Pons (tissue), 1 donor: ENCODE measurements around the gene LDAH.

Experiments used
- DNase-seq: peaks from one replicate; pipeline ENCODE4 v3.0.0-alpha.2; 2016; ENCODE audit warnings: low spot score

Gene LDAH

DNA sequence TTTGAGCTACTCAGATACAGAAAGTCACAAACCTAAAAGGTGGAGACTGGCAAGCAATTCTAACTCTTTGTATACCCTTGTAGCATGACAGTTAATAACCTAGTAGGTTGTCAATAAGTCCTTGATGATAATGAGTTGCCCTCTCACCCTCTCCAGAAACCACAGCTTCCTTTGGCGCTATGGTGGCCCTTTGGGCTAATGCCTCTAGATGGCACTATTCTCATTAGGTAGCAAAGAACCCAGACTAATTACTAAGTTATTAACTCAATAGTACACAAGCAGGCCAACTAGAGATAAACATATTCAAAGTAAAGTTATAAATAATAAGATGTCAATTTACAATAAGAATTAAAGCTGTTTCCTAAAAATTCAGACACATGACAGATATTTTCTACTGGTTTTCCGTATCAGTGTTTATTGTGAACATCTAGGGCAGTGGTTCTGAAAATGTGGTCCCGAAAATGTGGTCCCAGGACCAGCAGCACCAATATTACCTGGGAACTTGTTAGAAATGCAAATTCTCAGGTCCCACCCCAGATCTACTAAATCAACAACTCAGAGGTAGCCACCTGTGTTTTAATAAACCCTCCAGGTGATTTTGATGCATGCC is 41.1 kb downstream of the LDAH start:
- DNase-seq = no peak

DNA sequence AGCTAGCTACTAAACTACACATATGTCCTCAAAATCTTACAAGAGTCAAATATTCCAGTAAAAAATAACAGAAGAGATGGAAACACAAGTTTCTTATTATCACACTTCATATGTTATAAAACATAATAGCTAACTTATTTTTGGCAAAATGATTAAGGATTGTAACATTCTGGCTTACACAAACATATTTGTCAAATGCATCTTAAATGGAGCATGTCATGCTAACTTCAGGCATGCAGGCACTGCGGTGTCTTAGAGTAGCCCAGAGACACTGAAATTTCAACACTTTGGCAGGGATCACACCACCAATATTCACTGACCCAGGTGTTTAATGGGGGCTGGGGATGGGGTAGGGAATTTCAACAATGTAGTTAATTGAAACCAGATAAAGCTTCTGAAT is 51.6 kb downstream of the LDAH start:
- no peak for DNase-seq

DNA sequence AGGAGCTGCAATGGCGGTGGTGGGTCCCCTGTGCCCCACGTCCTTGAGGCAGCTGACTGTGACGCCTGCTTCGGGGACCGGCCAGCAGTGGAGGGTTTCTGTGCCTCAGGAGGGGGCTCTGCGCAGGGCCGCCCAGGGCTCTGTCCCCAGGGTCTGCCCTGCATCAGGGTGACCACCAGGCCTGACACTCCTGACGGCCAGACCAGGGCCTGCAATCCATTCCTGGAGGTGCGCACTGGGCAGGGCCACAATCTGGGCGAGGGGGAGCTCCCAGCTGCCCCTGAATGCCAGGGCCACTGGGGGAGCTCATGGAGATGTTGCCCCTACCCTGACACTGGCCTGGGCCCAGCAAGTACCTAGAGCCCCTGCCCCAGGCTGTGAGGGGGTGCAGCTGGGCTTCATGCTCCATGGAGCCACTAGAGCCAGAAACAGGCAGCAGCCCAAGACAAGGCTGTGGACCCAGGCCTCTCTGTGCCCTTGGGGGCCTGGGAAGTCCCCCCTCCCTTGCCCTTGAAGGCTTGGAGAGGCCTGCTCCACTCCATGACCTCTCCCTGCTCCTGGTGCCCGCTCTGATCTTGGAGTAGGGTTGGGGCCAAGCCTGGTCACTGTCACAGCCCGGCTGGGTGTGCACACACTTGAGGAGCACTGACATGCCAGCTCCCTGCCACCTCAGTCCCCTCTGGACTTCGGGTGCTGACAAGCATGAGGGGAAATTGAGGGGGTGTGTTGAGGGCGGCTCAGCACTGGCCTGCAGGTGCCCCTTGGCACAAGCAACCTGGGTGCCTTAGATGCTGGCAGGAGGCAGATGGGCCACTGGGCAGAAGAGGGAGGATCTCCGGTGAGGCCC is 55.9 kb downstream of the LDAH start:
- no peak for DNase-seq

DNA sequence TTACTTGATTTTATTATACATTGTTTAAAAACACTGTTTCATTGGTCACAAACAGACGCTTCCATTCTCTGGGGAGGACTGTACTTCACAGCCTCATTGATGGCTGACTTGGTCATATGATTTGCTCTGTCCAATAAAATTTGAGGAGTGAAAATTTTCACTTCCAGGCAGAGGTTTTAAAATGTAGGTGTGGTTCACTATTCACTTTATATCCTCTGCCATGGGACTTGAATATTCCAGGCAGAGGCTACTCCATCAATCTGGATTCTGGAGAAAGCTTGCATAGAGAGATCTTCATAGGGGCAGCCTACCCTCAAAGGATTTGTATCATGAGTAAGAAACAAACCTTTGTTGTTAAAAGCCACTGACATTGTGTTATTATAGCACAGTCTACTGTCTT is 56.7 kb downstream of the LDAH start:
- no peak for DNase-seq

DNA sequence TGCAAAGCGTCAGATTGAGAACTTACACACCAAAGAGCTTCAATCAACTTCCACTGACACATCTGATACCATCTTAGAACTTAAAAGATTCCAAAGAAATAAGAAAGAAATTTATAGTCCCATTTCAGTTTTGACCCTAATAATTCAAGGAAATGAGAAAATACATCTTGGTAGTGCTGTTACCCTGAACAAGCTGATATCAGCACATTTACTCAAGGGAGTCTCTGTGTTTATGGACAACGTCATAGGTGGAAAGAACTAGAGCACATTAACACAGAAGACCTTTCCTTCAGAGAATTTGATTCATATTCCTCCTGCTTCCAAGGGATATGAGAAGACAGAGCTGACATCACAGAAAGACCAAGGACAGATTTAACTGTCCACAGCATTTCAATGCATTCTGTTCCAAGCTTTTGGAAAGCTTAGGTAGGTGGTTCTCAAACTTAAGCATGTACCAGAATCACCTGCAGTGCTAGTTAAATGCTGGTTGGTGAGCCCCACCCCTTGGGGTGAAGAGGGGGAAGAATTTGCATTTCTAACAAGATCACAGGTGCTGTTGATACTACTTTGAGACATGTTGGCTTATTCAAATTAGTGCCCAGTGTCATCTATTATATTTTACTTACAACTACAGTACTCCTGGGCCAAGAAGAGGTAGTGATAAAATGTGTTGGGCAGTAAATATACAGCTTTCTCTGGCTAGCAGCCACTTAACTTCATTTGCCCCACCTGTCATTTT is 59.8 kb downstream of the LDAH start:
- no peak for DNase-seq

DNA sequence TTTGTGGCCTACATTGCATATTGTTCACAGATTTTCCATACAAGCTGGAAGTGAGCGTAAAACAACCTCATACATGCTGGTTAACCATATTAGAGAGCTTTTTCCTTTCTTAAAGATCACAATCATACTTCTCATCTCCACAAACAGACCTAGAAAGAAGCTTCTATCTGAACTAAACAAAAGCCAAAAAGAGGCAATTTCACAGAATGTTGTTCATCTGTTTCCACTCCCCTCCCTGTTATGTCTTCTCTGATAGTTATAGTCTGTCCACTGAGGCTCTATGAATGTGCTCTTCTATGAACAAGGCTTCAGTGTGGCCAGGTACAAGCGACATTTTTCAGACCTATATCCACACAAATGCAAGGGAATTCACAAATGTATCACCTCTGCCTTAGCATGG is 63.4 kb downstream of the LDAH start:
- DNase-seq = no peak

DNA sequence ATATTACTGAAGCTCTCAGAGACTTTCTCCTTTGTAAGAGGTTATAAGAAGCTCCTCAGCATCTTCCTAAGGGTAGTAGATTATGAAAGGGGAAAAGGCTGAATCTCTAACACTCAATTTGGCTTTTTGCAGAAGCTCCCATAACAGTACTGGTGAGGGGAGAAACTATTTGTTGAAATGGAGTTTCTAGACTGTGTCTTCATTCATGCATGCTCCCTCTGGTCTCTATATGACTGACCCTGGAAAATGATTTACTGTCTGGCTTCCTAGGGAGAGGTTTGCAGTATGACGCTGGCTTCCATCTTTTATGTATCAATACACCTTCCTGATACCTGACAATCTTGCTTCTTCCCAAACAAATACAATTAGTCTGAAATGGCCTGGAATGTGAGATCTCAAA is 63.9 kb downstream of the LDAH start:
- DNase-seq = no peak

DNA sequence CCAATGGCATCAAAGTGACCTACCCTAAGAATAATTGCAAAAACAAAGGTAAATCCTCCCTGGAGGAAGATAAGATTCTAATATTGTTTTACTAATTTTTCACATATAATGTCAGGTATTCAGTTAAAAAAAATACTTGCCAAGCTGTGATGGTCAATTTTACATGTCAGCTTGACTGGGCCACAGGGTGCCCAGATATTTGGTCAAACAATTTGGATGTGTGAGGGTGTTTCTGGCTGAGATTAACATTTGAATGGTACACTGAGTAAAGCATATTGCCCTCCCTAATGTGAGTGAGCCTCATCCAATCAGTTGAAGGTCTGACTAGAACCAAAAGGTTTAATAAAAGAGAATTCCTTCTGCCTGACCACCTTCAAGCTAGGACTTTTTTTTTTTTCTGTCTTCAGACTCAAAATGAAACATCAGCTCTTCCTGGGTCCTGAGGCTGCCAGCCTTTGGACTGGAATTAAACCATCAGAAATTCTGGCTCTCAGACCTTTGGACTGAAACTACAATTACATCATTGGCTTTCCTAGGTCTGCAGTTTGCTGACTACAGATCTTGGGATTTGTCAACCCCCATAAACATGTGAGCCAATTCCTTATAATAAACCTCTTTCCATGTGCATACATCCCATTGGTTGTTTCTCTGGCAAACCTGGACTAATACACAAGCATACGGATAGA is 65.4 kb downstream of the LDAH start:
- DNase-seq = no peak

DNA sequence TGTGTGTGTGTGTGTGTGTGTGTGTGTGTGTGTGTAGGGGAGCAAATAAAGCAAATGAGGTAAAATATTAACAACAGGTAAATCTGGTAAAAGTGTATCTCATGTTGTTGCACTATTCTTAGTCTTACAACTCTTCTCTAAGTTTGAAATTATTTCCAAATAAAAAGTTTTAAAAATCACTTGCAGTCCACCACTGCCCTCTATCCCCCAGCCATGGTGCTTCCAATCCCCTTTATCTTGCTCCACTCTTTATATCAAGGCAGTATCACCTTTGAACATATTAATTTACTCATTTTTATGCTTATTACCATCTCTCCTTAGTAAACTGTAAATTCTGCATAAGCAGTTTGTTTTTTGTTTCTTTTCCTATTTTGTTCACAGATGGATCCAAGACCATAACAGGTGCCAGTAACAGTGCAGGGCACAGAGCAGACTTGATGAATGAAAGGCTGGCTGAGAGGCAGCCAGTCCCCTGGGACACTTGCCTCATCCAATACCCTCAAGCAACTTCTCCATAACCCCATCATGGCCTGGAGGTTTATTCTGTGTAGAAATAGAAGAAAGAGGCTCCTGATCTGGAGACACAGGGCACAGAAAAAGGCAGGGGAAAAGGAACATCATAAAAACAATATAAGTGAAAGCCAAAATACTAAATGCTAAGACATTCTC is 67.6 kb downstream of the LDAH start:
- DNase-seq = no peak

DNA sequence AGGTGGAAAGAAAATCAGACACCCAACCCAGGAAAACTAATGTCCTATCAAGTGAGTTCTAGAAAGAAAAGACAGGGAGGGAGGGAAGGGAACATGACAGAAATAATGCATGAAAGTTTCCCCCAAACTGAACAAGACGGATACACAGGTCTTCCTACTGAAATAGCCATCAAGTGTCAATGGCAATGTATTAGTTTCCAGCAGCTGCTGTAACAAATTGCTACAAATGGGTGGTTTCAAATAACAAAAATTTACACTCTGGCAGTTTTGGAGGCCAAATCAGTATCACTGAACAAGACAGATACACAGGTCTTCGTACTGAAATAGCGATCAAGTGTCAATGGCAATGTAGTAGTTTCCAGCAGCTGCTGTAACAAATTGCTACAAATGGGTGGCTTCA is 70.6 kb downstream of the LDAH start:
- DNase-seq = no peak

DNA sequence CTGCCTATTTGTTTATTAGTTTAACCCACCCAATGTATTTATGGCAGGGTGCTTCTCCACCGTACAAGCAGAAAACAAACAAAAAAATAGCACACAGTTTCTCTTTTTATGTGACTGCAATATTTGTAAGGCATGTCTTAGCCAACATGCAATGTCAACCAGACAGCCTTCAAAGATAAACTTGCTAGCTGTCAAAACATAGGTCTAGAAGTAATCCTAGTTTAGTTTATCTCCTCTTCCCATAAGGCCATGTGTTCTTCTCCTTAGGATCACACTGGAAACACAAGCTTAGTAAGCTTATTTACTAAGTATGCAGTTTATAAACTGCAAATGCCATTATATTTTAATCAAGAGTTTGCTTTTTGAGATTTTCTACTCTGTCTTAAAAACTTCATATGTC is 75.6 kb downstream of the LDAH start:
- no peak for DNase-seq

DNA sequence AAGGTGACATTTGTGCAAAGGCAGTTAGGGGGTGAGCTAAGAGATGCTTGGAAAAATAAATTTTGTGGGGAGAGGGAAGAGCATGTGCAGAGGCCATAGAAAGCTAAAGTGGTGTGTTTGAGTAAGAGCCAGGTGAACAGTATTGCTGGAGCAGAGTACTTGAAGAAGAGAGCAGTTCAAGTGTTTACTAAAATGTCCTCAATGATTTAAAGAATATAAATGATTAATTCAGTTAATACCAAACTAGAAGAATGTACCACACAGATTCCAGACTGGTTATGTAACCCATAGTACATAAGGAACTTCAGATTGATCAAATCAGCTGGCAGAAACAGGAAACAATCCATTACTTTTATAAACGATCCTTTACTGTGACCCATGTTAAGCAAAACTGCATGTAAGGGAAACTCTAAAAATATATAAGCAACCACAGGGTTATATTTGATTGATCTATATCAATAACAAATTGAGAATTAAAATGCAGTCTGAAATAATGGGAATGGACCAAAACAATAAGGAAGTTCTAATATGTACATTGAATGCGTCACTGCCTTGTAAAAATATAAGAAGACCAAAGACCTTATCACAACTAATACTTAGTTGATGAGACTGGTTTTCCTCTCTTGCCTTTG is 76.9 kb downstream of the LDAH start:
- no peak for DNase-seq

DNA sequence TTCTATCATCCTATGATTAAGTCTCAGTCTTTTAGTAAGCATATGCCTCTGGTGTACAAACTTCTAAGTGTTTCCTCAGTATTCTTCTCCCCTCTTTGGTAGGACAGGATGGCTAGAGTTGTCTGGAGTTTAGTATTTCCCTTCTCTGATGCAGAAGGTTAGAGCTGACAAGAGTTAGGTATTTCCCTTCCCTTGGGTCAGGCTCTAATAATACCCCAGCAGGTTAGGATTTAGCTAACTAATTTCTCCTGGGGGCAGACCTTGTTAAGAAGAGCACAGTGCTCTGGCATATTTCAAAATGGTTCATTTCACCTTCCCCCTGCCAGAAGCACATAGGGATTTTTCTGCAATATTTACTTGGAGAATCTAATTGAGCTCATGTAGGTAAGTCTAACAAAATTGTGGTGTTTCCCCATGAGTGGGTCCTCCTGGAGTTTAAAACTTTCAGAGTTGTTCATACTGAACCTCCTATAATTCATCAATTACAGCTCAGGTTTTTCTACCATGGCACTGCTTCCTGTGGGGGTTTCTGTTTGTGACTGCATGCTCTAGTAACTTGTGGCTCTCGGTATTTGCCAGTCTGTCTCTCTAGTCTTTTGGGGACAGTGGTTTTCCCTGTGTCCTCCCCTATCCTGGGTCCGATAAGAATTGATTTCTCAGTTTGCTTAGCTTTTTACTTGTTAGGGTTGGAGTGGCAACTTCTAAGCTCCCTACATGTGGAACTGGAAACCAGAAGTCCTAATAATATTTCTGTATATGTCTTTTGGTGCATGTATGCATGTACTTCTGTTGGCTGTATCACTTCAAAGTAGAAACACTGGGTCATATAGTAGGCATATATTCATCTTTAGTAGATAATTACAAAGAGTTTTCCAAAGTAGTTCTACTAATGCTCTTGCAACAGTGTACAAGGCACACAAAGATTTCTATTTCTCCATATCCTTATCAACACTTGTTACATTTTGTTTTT is 78.2 kb downstream of the LDAH start:
- DNase-seq = no peak

DNA sequence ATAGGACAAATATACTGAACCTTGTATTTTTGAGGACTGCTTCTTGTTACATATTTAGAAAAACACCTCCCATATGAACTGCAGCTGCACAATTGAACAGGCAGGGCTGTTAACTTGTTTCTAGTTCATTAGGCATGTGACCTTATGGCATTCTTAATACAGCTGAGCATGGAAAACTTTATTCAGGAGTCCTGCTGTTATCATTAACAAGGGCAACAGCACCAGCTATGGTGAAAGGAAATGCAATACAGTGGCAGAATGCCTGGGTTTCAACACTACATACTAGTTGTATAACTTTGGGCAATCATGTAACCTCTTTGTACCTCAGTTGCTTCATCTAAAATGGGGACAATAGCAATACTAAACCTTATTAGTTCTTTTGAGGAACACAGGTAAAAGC is 84.1 kb downstream of the LDAH start:
- DNase-seq = no peak

DNA sequence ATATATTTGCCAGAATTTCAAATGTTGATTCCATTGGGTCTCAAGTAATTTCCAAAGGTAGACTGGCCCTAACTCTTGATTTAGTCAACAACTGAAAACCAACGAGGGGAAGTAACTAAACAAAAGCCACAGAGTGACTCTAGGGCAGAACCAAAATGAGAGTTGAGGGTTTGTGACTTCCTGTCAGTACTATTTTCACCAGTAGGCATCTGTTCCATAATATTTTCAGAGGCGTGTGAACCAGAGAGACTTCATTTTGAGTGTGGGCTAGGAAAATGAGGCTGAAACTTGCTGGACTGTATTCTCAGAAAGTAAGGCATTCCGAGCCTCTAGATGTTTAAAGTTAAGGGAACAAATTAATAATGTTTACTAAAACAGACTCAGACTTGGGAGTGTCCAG is 85.4 kb downstream of the LDAH start:
- DNase-seq = no peak

DNA sequence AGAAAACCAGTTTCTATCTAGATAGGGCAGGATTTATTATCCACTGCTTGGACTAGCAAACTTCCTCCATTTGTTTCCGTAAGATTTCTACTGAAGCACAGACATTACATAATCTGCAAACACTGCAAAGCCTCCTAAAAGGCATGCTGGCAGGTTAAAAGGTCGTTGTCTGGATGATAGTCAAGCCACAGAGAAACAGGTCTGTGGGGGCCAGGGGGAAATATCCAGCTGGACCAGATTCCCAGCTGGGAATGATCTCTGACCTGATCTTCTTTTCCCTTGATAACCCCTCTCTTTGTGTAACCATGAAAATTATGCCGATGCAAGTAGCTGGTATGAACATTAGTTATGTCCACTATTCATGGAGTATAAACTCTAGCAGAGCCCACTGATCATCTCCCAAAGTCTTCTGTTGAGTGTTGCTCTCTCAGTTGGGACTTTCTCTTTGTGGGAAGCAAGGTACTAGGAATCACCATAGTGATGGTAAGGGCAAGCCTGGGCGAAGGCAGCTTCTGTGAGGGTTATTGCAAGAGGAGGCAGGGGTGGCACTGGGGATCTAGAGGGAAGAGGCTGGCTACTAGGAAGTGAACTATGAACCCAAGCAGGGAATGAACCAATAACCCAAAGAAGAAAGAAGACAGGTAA is 94.7 kb downstream of the LDAH start:
- no peak for DNase-seq

DNA sequence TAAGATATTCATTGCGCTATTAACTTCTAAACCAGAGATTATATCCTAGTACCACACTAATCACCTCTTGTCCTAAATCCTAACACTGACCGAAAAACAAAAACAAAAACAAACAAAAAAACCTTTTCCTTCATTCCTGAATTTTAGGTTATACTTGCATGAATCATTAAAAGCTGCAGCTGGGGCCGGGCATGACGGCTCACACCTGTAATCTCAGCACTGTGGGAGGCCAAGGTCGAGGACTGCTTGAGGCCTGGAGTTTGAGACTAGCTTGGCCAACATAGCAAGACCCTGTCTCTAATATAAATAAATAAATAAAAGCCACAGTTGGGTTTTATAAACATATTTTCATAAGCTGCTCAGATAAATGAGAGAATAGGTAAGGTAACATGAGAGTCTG is 96.0 kb downstream of the LDAH start:
- DNase-seq = no peak

DNA sequence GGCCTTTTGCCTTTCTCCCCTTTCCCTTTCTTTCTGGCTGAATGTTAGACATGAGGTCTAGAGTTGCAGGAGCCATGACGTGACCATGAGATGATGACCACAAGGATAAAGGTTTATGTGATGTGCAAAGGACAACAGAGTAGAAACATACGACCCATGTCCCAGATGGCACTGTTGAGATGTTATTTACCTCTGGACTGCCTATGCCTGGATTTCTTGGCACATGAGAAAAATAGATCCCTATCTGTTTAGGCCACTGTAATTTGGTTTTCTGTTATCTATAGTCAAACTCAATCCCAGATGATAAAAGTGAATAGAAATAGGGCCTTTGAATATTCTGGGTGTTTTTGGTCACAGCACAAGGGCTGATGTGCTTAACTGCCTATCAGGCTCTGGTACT is 97.1 kb downstream of the LDAH start:
- no peak for DNase-seq

DNA sequence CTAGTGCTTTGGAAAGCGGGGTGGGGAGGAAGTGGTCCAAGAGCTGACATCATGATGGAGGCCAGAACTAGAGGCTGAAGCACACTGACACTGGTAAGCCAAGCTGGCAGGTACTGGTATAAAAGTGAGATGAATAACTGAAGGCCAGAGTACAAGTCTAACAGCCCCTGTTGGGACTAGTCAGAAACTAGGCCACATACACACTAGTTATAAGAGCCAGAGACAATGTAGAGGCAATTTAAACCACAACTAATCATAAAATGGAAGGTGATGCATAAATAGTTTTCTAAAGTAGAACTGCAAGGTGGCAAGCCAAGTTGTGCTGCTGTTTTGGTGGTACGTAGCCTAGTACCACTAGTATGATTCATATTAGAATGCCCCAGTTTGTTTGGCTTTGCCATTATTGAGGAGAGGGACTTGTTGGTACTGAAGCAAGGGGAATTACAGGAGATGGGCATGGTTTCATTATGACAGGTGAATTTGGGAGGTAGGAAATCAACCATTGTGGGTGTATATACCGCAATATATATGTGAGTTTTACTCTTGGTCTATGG is 98.3 kb downstream of the LDAH start:
- DNase-seq = no peak

DNA sequence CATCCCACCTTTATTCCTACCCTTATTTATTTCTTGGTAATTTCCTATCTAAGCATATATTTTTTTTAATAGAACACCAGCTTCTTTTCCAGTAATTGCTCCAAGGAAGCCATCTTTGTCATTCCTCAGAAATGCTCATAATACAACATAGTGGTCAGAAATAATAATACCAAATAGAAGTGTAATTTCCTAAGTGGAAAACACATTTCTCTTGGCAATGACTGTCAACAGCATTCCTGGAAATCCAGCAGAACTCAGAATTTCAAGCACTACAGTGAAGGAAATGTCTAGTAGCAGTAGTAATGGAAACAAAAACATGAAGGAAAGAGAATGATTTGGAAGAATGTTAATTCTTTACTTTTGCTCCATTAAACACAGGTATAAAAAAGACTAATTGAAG is 99.4 kb downstream of the LDAH start:
- DNase-seq = no peak
